Keratinocyte (primary cell): ENCODE measurements around the gene LARP4.

ENCODE experiments used
- CTCF ChIP-seq, 3 experiments: IDR thresholded peaks in 1 of 3; conservative IDR thresholded peaks in 1 of 3; optimal IDR thresholded peaks in 1 of 3; 2 replicates in 2 of 3; 3 replicates in 1 of 3; pipeline versions ENCODE3 to v1.5.1; 2011; ENCODE audit warnings: low read length in 3 of 3, mild to moderate bottlenecking in 3 of 3, moderate library complexity in 2 of 3, control low read depth in 1 of 3, inconsistent platforms in 1 of 3; ENCODE audit not compliant: insufficient read depth in 2 of 3; ENCODE audit errors: extremely low read depth in 1 of 3
- EZH2 ChIP-seq: IDR thresholded peaks from one replicate; pipeline ENCODE4 v1.6.1; 2012; ENCODE audit warnings: inconsistent platforms, mild to moderate bottlenecking, low read length, moderate library complexity

DNA sequence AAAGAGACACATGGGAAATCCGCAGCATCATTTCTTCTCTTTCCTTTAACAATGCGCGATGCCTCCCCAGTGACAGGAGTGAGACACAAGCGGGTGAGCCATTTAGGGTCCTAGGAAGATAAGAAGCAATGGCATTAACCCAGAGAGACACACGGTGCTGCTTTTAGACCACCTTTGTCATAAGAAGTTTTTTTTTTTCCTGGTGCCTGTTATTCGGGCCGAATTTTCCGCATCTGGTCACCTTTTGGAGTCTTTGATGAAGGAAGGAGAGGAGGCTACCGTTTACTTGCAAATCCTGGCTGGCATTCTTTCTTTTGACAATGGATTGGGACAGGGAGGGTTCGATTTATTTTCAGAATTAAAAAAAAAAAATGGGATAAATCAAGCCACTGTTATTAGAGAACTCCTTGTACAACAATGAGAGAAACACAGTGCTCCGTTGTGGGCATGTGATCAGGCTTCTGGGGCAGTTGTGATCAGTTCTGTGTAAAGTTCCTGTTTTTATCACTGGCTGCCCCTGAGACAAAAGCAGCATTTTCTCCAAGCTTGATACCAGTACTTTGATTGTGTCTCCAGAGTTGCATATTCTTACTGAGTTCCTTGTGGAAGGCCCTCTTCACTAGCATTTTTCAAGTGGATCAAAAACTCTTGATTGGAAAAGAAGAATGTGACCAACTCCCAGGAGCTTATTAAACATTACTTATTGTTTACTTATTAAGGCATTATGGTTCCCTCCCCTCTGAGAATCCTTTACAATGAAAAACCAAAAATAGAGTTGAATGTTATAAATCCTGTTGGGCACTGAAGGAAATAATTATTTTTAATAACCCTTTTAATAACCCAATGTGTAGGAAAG lies 105.2 kb downstream of the LARP4 start:
- TF ChIP-seq CTCF (optimal IDR thresholded peaks at IDR 0.05 in 1 of 3, IDR thresholded peaks at IDR 0.05 in 1 of 3, conservative IDR thresholded peaks at IDR 0.05 in 1 of 3; ENCODE audit: extremely low read depth in 1 of 3, insufficient read depth in 2 of 3, low read length in 3 of 3) (no peak), EZH2 (no peak)
